Skeletal muscle satellite cell (primary cell): Measurements from ENCODE around the gene ARMC5.
"Not testable (repeated sequence)": the region's sequence is repeated elsewhere in the genome, so short reads cannot be mapped to it uniquely, and the experiment has no call there.

Experiments used
- H3K27me3 ChIP-seq: 2 replicates; pipeline ENCODE4 v1.7.0; 2013; ENCODE audit warnings: low read length; ENCODE audit not compliant: control insufficient read depth, insufficient read depth
- H3K36me3 ChIP-seq: 2 replicates; pipeline ENCODE4 v1.7.0; 2013; ENCODE audit warnings: mild to moderate bottlenecking, control low read depth, low read length; ENCODE audit not compliant: insufficient read depth
- H3K4me1 ChIP-seq: 2 replicates; pipeline ENCODE4 v1.7.0; 2013; ENCODE audit warnings: low read length; ENCODE audit not compliant: control insufficient read depth, insufficient read depth
- H3K4me2 ChIP-seq: 2 replicates; pipeline ENCODE4 v1.7.0; 2013; ENCODE audit warnings: mild to moderate bottlenecking, low read length
- H3K4me3 ChIP-seq: 2 replicates; pipeline ENCODE4 v1.7.0; 2013; ENCODE audit warnings: low read length
- H3K9ac ChIP-seq: 2 replicates; pipeline ENCODE4 v1.7.0; 2013; ENCODE audit warnings: mild to moderate bottlenecking, low read depth, low read length, moderate library complexity
- H3K9me3 ChIP-seq: replicated peaks from 2 replicates; pipeline ENCODE4 v1.7.0; 2013; ENCODE audit warnings: mild to moderate bottlenecking, control low read depth, low read length

ARMC5 gene

GRCh38 chr16:31499928-31500327 lies 40.6 kb downstream of the ARMC5 start:
- Histone ChIP-seq H3K4me3 (no peak overlapping the region), H3K36me3 (peaks cover 34% of the 10 kb centered on the region), H3K4me1 (no peaks in the 10 kb centered on the region), H3K9ac (no peak overlapping the region), H3K9me3 (no peaks in the 10 kb centered on the region), H3K27me3 (no peaks in the 10 kb centered on the region), H3K4me2 (no peak overlapping the region)

- H3K4me1 ChIP-seq, result no peaks in the 10 kb centered on the region
- no peak overlapping the region for H3K4me3 ChIP-seq
- H3K27me3 ChIP-seq, result no peaks in the 10 kb centered on the region
- H3K9me3 ChIP-seq, result no peaks in the 10 kb centered on the region
- H3K9ac ChIP-seq, result no peak overlapping the region
- H3K36me3 ChIP-seq, result peaks cover 42% of the 10 kb centered on the region
- no peak overlapping the region for H3K4me2 ChIP-seq
Measured at GRCh38 chr16:31501226-31501965, 42.1 kb downstream of the ARMC5 start.

- H3K36me3 ChIP-seq, result peaks cover 38% of the 10 kb centered on the region
- no peak overlapping the region for H3K4me3 ChIP-seq
- H3K4me2 ChIP-seq, result no peak overlapping the region
- peaks cover 3% of the 10 kb centered on the region for H3K4me1 ChIP-seq
- H3K9ac ChIP-seq, result no peak overlapping the region
- H3K9me3 ChIP-seq, result no peaks in the 10 kb centered on the region
- H3K27me3 ChIP-seq, result no peaks in the 10 kb centered on the region
Measured at GRCh38 chr16:31501966-31502348, 42.7 kb downstream of the ARMC5 start.

- H3K4me2 ChIP-seq, result no peak overlapping the region
- H3K9ac ChIP-seq, result no peak overlapping the region
- H3K4me3 ChIP-seq, result no peak overlapping the region
- peaks cover 35% of the 10 kb centered on the region for H3K36me3 ChIP-seq
- H3K4me1 ChIP-seq, result peaks cover 9% of the 10 kb centered on the region
- H3K9me3 ChIP-seq, result no peaks in the 10 kb centered on the region
- H3K27me3 ChIP-seq, result no peaks in the 10 kb centered on the region
Measured at GRCh38 chr16:31502981-31503380, 43.7 kb downstream of the ARMC5 start.

- H3K4me3 ChIP-seq, H3K27me3 ChIP-seq, H3K4me1 ChIP-seq, H3K4me2 ChIP-seq, H3K9me3 ChIP-seq, H3K9ac ChIP-seq: not testable (repeated sequence)
- H3K36me3 ChIP-seq, result peaks cover 30% of the 10 kb centered on the region
Measured at GRCh38 chr16:31503555-31503954, 44.3 kb downstream of the ARMC5 start.

GRCh38 chr16:31504159-31504558 lies 44.9 kb downstream of the ARMC5 start:
- Histone ChIP-seq H3K4me3 (no peak overlapping the region), H3K4me2 (no peak overlapping the region), H3K4me1 (peaks cover 14% of the 10 kb centered on the region), H3K9ac (no peak overlapping the region), H3K9me3 (no peaks in the 10 kb centered on the region), H3K27me3 (no peaks in the 10 kb centered on the region), H3K36me3 (peaks cover 24% of the 10 kb centered on the region)

- Histone ChIP-seq H3K4me3 (no peak overlapping the region), H3K36me3 (peaks cover 18% of the 10 kb centered on the region), H3K4me2 (no peak overlapping the region), H3K4me1 (peaks cover 15% of the 10 kb centered on the region), H3K9me3 (no peaks in the 10 kb centered on the region), H3K9ac (no peak overlapping the region), H3K27me3 (no peaks in the 10 kb centered on the region)
Measured at GRCh38 chr16:31505483-31505882, 46.2 kb downstream of the ARMC5 start.

GRCh38 chr16:31507617-31507928 lies 48.3 kb downstream of the ARMC5 start:
- Histone ChIP-seq H3K36me3 (peaks cover 15% of the 10 kb centered on the region), H3K9ac (peak overlapping the region; percentile 98), H3K9me3 (no peaks in the 10 kb centered on the region), H3K4me1 (peaks cover 18% of the 10 kb centered on the region), H3K4me3 (peak overlapping the region; percentile 96), H3K4me2 (peak overlapping the region; percentile 99), H3K27me3 (no peaks in the 10 kb centered on the region)

GRCh38 chr16:31507929-31508705 lies 48.8 kb downstream of the ARMC5 start, which contains the start of gene RUSF1:
RUSF1 (minus strand) TSS chr16:31508391; CDS start chr16:31508373, 18 bp downstream.
- Histone ChIP-seq H3K9ac (peak within 1 kb of the TSS; percentile 98), H3K4me2 (peak within 1 kb of the TSS; percentile 99), H3K4me3 (peak within 1 kb of the TSS; percentile 96), H3K36me3 (peaks cover 15% of the 10 kb centered on the region), H3K9me3 (no peaks in the 10 kb centered on the region), H3K4me1 (peaks cover 22% of the 10 kb centered on the region), H3K27me3 (no peaks in the 10 kb centered on the region)

- Histone ChIP-seq H3K4me2 (peak overlapping the region; percentile 99), H3K9ac (peak overlapping the region; percentile 98), H3K9me3 (no peaks in the 10 kb centered on the region), H3K4me3 (peak overlapping the region; percentile 96), H3K36me3 (peaks cover 15% of the 10 kb centered on the region), H3K4me1 (peaks cover 22% of the 10 kb centered on the region), H3K27me3 (no peaks in the 10 kb centered on the region)
Measured at GRCh38 chr16:31508706-31509195, 49.5 kb downstream of the ARMC5 start.

GRCh38 chr16:31513126-31513525 lies 53.8 kb downstream of the ARMC5 start:
- Histone ChIP-seq H3K4me1 (peaks cover 13% of the 10 kb centered on the region), H3K4me3 (no peak overlapping the region), H3K36me3 (no peaks in the 10 kb centered on the region), H3K4me2 (peak overlapping the region; percentile 34), H3K9ac (no peak overlapping the region), H3K27me3 (peaks cover 12% of the 10 kb centered on the region), H3K9me3 (no peaks in the 10 kb centered on the region)
